Peyer's patch (tissue), 4 donors: ENCODE results near the gene RASSF3. TPM values are rescaled to one million over a fixed set of nuclear protein-coding genes. Genes with fewer than 3 reads are reported as not detected.
"Not testable (repeated sequence)": the region's sequence is repeated elsewhere in the genome, so short reads cannot be mapped to it uniquely, and the experiment has no call there.

Experiments
- DNase-seq, 3 donors: peaks; one replicate each; pipeline ENCODE4 v3.0.0-alpha.2; 2017 to 2019
- H3K27ac ChIP-seq, 4 donors: fragments of 200-600 bp; sonication (generic); one replicate each; pipeline ENCODE4 v1.5.1; 2016 to 2019
- H3K27me3 ChIP-seq, 2 donors: fragments of 200-600 bp; sonication (generic); one replicate each; pipeline ENCODE4 v1.5.1; 2019
- H3K36me3 ChIP-seq, 3 donors: fragments of 200-600 bp; sonication (generic); one replicate each; pipeline ENCODE4 v1.5.1; 2016 to 2019
- H3K4me1 ChIP-seq, 4 donors: fragments of 200-600 bp; sonication (generic); one replicate each; pipeline ENCODE4 v1.5.1; 2016 to 2019
- H3K4me3 ChIP-seq, 4 donors: fragments of 200-600 bp; sonication (generic); 1 replicate in 3 of 4; 2 replicates in 1 of 4; pipeline ENCODE4 v1.5.1; 2016 to 2019; ENCODE audit warnings: mild to moderate bottlenecking in 1 of 4
- H3K9me3 ChIP-seq, 4 donors: fragments of 200-600 bp; sonication (generic); one replicate each; pipeline ENCODE4 v1.5.1; 2016 to 2019; ENCODE audit warnings: mild to moderate bottlenecking in 1 of 4
- POLR2A ChIP-seq, 2 donors: fragments of 450-650 bp; IDR thresholded peaks; one replicate each; pipeline ENCODE4 v1.5.1; 2017; ENCODE audit warnings: antibody characterized with exemption in 2 of 2, mild to moderate bottlenecking in 2 of 2, moderate library complexity in 2 of 2
- total RNA-seq, 4 donors: library from RNA; depleted of rRNA; stranded (reverse); fragments of >200 nt; gene quantifications; one replicate each; pipeline ENCODE4 v1.1.0, GENCODE V29; 2016
- TF ChIP-seq, protein P1 (sequence below), 6 experiments: fragments of 450-650 bp in 4 of 6; fragments of 200-600 bp in 2 of 6; sonication (generic) in 1 of 6; IDR thresholded peaks; one replicate each; pipeline ENCODE4 v1.5.1; 2017 to 2019; ENCODE audit warnings: antibody characterized with exemption in 6 of 6, mild to moderate bottlenecking in 3 of 6, moderate library complexity in 1 of 6

Gene RASSF3
- total RNA-seq, 4 donors from 2014 or later = 14.3 to 60.2 (median 27.2) TPM

DNA sequence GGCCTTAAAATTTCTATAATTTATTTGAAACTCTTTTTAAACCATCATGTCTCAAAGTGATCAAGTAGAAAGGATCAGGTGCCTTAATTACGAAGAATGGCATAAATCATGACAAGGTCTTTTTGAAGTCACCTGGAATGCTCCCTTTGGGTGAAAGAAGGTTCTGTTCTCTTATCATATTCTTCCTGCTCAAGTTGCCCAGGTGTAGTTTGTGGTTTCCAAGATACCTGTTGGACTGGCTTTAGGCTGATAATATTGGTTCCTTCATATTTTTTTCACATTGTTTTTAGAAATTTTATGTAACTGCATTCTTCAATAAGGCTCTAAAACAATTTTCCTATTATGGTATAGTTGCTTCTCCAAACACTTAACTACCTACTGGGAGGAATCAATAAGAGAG lies 29.2 kb downstream of the RASSF3 start:
- H3K4me1 ChIP-seq = peaks cover 0 to 43% (median 0%) of the 10 kb centered on the region in 4 donors
- no peak overlapping the region for H3K27ac ChIP-seq
- H3K27me3 ChIP-seq = no peaks in the 10 kb centered on the region
- DNase-seq = no peak
- TF ChIP-seq, protein P1, sequence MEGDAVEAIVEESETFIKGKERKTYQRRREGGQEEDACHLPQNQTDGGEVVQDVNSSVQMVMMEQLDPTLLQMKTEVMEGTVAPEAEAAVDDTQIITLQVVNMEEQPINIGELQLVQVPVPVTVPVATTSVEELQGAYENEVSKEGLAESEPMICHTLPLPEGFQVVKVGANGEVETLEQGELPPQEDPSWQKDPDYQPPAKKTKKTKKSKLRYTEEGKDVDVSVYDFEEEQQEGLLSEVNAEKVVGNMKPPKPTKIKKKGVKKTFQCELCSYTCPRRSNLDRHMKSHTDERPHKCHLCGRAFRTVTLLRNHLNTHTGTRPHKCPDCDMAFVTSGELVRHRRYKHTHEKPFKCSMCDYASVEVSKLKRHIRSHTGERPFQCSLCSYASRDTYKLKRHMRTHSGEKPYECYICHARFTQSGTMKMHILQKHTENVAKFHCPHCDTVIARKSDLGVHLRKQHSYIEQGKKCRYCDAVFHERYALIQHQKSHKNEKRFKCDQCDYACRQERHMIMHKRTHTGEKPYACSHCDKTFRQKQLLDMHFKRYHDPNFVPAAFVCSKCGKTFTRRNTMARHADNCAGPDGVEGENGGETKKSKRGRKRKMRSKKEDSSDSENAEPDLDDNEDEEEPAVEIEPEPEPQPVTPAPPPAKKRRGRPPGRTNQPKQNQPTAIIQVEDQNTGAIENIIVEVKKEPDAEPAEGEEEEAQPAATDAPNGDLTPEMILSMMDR (IDR thresholded peaks at IDR 0.05) = no peak
- no peak for TF ChIP-seq POLR2A (IDR thresholded peaks at IDR 0.05)
- no peak overlapping the region for H3K4me3 ChIP-seq
- no peaks in the 10 kb centered on the region for H3K9me3 ChIP-seq
- no peaks in the 10 kb centered on the region for H3K36me3 ChIP-seq

DNA sequence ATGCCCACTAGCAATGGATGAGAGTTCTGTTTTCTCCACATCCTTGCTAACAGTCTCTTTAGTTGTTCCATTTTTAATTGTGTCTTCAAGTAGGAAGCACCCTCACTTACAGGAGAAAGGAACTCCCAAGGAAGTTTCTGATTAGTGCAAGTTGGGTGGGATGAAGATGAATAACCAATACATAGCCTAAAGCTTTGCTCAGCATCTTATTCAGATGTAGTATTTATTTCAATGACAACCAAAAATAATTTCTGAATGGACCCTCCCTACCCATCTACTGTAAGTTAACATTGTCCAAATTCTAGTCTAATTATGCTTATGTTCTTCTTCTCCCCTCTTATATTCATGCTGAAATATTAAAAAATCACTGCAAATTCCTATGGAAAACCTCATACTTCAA lies 36.0 kb downstream of the RASSF3 start:
- H3K27ac ChIP-seq = no peak overlapping the region
- no peak for DNase-seq
- H3K27me3 ChIP-seq = no peaks in the 10 kb centered on the region
- no peaks in the 10 kb centered on the region for H3K9me3 ChIP-seq
- no peak overlapping the region for H3K4me3 ChIP-seq
- TF ChIP-seq POLR2A (IDR thresholded peaks at IDR 0.05) = no peak
- TF ChIP-seq, protein P1 (IDR thresholded peaks at IDR 0.05) = no peak
- H3K36me3 ChIP-seq = no peaks in the 10 kb centered on the region
- peaks cover 0 to 6% (median 1%) of the 10 kb centered on the region in 4 donors for H3K4me1 ChIP-seq

DNA sequence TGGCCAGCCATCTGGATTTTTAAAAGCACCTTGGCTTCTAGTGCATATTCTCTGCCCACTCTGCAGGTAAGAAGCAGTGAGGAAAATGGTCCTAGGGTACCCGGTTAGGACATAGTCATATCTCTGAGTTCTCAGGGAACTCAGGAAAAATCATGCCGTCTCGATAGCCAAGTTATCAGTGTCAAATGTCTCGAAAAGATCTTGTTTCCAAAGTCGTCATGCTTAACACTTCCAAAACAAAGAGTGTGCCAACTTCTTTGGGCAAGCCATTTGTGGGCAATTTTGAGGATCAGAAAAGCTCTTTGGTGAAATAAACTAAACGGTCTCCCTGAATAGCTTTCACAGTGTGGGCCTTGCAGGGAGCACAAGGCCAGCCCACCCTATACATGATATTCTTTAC lies 39.2 kb downstream of the RASSF3 start:
- TF ChIP-seq, protein P1 (IDR thresholded peaks at IDR 0.05) = no peak
- H3K27ac ChIP-seq = peak overlapping the region in 1 of 4 donors; percentile 67
- H3K4me3 ChIP-seq = no peak overlapping the region
- no peaks in the 10 kb centered on the region for H3K36me3 ChIP-seq
- DNase-seq = no peak
- H3K27me3 ChIP-seq = no peaks in the 10 kb centered on the region
- peaks cover 0 to 15% (median 3%) of the 10 kb centered on the region in 4 donors for H3K4me1 ChIP-seq
- H3K9me3 ChIP-seq = no peaks in the 10 kb centered on the region

DNA sequence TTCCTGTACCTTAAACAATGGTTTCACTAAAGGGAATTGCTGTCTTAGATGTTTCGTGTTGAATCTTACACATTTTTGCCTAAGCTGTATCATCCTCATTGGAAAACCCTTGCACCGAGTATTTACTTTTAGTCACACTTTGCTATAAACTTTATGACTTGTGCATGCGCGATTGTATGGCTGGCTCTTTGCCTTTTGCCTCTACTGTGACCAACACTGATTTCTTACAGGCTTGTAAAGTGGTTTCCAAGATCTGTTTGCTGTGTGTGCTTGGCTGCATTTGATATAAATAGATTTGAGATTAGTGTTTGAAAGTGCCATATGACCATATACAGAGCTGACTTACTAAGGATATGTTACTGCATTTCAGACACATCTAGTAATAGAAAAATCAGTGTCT lies 40.5 kb downstream of the RASSF3 start:
- Histone ChIP-seq H3K36me3 (no peaks in the 10 kb centered on the region), H3K4me1 (peaks cover 0 to 25% (median 3%) of the 10 kb centered on the region in 4 donors), H3K9me3 (no peaks in the 10 kb centered on the region), H3K27ac (peak overlapping the region in 2 of 4 donors; percentile 67 to 69), H3K4me3 (no peak overlapping the region), H3K27me3 (no peaks in the 10 kb centered on the region)
- TF ChIP-seq, protein P1 (IDR thresholded peaks at IDR 0.05) = no peak
- TF ChIP-seq POLR2A (IDR thresholded peaks at IDR 0.05) = no peak
- peak in 1 of 3 donors; percentile 79 for DNase-seq

DNA sequence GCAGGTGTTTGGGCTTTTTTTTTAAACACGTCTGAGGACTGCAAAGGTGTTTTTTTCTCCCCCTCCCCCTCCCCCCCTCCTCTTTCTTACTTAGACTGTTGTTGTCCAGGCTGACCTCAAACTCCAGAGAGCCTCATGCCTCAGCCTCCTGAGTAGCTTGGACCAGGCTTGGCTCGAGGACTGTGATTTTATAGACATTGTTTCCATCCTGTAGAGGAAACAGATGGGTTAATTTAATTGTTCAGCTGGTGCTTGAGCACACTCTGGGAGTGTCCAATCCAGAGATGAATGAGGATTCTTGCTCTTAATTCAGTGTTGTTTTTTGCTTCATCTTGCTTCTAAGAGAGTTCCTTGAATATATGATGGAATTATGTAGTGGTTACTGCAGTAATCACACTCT lies 42.1 kb downstream of the RASSF3 start:
- H3K27me3 ChIP-seq = no peaks in the 10 kb centered on the region
- H3K27ac ChIP-seq = no peak overlapping the region
- TF ChIP-seq, protein P1 (IDR thresholded peaks at IDR 0.05) = no peak
- TF ChIP-seq POLR2A (IDR thresholded peaks at IDR 0.05) = no peak
- H3K4me1 ChIP-seq = peaks cover 0 to 25% (median 3%) of the 10 kb centered on the region in 4 donors
- H3K9me3 ChIP-seq = no peaks in the 10 kb centered on the region
- DNase-seq = no peak
- H3K4me3 ChIP-seq = no peak overlapping the region
- no peaks in the 10 kb centered on the region for H3K36me3 ChIP-seq

DNA sequence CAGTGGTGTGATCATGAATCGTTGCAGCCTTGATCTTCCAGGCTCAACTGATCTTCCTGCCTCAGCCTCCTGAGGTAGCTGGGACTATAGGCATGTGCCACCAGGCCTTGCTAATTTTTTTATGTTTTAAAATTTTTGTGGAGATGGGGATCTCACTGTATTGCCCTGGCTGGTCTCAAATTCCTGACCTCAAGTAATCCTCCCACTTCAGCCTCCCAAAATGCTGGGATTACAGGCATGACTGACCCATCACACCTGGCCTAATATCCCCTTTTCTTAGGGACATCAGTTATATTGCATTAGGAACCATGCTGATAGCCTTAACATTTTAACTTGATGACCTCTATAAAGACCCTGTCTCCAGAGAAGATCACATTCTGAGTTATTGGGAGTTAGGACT lies 42.8 kb downstream of the RASSF3 start:
- Histone ChIP-seq H3K4me1 (peaks cover 0 to 25% (median 3%) of the 10 kb centered on the region in 4 donors), H3K4me3 (no peak overlapping the region), H3K27ac (no peak overlapping the region), H3K36me3 (no peaks in the 10 kb centered on the region), H3K9me3 (no peaks in the 10 kb centered on the region), H3K27me3 (no peaks in the 10 kb centered on the region)
- DNase-seq = no peak
- TF ChIP-seq, protein P1 (IDR thresholded peaks at IDR 0.05) = no peak
- no peak for TF ChIP-seq POLR2A (IDR thresholded peaks at IDR 0.05)

DNA sequence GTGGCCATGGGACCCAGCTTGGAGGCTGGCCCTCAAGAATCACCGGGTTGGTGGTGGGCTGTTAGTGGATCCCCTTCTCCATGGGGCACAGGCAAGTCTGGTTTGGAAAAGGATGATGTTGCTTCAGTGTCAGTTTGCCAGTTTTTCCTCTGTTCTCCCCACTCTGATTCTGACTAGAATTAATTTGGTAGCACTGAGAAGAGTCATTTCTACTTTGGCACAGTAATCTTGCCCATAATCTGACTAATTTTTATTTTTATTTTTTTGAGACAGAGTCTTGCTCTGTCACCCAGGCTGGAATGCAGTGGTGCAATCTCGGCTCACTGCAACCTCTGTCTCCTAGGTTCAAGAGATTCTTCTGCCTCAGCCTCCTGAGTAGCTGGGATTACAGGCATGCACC lies 43.6 kb downstream of the RASSF3 start:
- not testable (repeated sequence) for H3K36me3 ChIP-seq, H3K27ac ChIP-seq, H3K9me3 ChIP-seq, H3K27me3 ChIP-seq, DNase-seq, H3K4me3 ChIP-seq
- H3K4me1 ChIP-seq = peaks cover 0 to 31% (median 6%) of the 10 kb centered on the region in 4 donors
